ENCODE results near the gene LRMDA. TPM values are rescaled to one million over a fixed set of nuclear protein-coding genes. Genes with fewer than 3 reads are reported as not detected.

The LRMDA gene
- total RNA-seq, 4 donors from 2014 or later = 12.0 to 15.9 (median 13.9) TPM

- ATAC-seq (ENCODE audit: low FRiP score) (no peak), DNase-seq (ENCODE audit: low spot score) (no peak)
- TF ChIP-seq CTCF (IDR thresholded peaks at IDR 0.05) = no peak
Observed at GRCh38 chr10:76082956-76083355, 651.5 kb downstream of the LRMDA start.

GRCh38 chr10:76085002-76085816, 653.8 kb downstream of the LRMDA start:
- ATAC-seq (ENCODE audit: low FRiP score) = no peak
- no peak for DNase-seq (ENCODE audit: low spot score)
- TF ChIP-seq CTCF (IDR thresholded peaks at IDR 0.05) = no peak

GRCh38 chr10:76085817-76086167, 654.4 kb downstream of the LRMDA start:
- no peak for ATAC-seq (ENCODE audit: low FRiP score)
- no peak for DNase-seq (ENCODE audit: low spot score)
- no peak for TF ChIP-seq CTCF (IDR thresholded peaks at IDR 0.05)

- no peak for ATAC-seq (ENCODE audit: low FRiP score)
- DNase-seq (ENCODE audit: low spot score) = no peak
- TF ChIP-seq CTCF (IDR thresholded peaks at IDR 0.05) = no peak
Observed at GRCh38 chr10:76086170-76086760, 654.8 kb downstream of the LRMDA start.

GRCh38 chr10:76086761-76087639, 655.6 kb downstream of the LRMDA start:
- peak; percentile 32 for DNase-seq (ENCODE audit: low spot score)
- no peak for TF ChIP-seq CTCF (IDR thresholded peaks at IDR 0.05)
- peak; percentile 93 for ATAC-seq (ENCODE audit: low FRiP score)

- DNase-seq (ENCODE audit: low spot score) (no peak), ATAC-seq (ENCODE audit: low FRiP score) (no peak)
- no peak for TF ChIP-seq CTCF (IDR thresholded peaks at IDR 0.05)
Observed at GRCh38 chr10:76088008-76088407, 656.6 kb downstream of the LRMDA start.

Data from omental fat pad (tissue), 4 donors.